Measurements from ENCODE around the gene PGF. TPM values are rescaled to one million over a fixed set of nuclear protein-coding genes. Genes with fewer than 3 reads are reported as not detected.

PGF gene
- total RNA-seq, 6 donors from 2014 or later, result 0.89 to 21.3 (median 5.0) TPM

DNA sequence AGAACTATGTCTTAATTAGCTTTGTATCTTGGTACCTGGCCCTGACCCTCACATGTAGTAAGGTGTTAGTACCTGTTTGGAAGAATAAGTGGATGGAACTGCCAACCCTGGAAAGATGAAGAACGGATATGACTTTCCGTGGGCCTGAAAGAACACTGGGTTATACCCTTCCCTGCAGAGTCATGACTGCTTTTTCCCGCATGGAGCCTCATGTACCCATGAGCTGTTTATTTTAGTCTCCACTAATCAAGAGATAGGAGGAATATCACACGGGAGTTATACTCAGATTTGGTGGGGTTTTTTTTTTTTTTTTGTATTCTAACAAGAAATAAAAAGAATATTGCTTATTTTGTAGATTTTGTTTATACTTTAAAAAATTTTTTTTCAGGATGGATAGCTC, 57.8 kb downstream of the PGF start:
- Histone ChIP-seq H3K4me1 (peaks cover 3 to 5% (median 4%) of the 10 kb centered on the region in 4 donors), H3K4me3 (no peak overlapping the region), H3K9me3 (no peaks in the 10 kb centered on the region), H3K36me3 (peaks cover 92 to 100% (median 97%) of the 10 kb centered on the region in 4 donors), H3K27ac (no peak overlapping the region), H3K27me3 (no peaks in the 10 kb centered on the region)
- ATAC-seq (ENCODE audit: low FRiP score in 2 of 2) (no peak), DNase-seq (no peak)
- TF ChIP-seq POLR2A (IDR thresholded peaks at IDR 0.05), result no peak
- no peak for TF ChIP-seq POLR2AphosphoS5 (IDR thresholded peaks at IDR 0.05)
- TF ChIP-seq EP300 (IDR thresholded peaks at IDR 0.05), result no peak
- TF ChIP-seq, protein P1, sequence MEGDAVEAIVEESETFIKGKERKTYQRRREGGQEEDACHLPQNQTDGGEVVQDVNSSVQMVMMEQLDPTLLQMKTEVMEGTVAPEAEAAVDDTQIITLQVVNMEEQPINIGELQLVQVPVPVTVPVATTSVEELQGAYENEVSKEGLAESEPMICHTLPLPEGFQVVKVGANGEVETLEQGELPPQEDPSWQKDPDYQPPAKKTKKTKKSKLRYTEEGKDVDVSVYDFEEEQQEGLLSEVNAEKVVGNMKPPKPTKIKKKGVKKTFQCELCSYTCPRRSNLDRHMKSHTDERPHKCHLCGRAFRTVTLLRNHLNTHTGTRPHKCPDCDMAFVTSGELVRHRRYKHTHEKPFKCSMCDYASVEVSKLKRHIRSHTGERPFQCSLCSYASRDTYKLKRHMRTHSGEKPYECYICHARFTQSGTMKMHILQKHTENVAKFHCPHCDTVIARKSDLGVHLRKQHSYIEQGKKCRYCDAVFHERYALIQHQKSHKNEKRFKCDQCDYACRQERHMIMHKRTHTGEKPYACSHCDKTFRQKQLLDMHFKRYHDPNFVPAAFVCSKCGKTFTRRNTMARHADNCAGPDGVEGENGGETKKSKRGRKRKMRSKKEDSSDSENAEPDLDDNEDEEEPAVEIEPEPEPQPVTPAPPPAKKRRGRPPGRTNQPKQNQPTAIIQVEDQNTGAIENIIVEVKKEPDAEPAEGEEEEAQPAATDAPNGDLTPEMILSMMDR (IDR thresholded peaks at IDR 0.05), result no peak
- 83 to 85% methylated on average over 4 of the region's 4 CpGs for WGBS, 2 donors

DNA sequence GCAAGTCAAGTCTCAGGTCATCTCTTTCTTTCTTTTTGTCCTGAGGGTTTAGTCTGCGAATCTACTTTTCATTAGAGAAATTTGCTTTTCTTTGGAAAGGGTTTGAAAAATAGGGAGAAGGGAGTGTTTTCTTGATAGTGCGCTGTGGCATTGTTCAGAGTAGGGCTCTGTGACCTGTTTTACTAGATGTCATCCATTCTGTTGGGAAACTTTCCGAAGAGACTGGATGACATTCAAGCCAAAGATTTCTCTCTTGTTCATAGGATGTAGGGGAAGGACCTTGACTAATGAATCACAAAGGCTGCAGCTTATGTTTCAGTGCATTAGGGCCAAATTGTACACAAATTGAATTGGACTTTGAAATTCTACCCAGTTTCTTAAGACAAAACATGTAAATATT, 59.0 kb downstream of the PGF start:
- ATAC-seq (ENCODE audit: low FRiP score in 2 of 2) (no peak), DNase-seq (no peak)
- 94 to 96% methylated on average over 3 of the region's 3 CpGs for WGBS, 2 donors
- Histone ChIP-seq H3K27me3 (no peaks in the 10 kb centered on the region), H3K4me1 (peaks cover 4 to 10% (median 4%) of the 10 kb centered on the region in 4 donors), H3K36me3 (peaks cover 81 to 100% (median 94%) of the 10 kb centered on the region in 4 donors), H3K27ac (no peak overlapping the region), H3K9me3 (no peaks in the 10 kb centered on the region), H3K4me3 (no peak overlapping the region)
- no peak for TF ChIP-seq EP300 (IDR thresholded peaks at IDR 0.05)
- no peak for TF ChIP-seq POLR2A (IDR thresholded peaks at IDR 0.05)
- TF ChIP-seq, protein P1 (IDR thresholded peaks at IDR 0.05), result no peak

DNA sequence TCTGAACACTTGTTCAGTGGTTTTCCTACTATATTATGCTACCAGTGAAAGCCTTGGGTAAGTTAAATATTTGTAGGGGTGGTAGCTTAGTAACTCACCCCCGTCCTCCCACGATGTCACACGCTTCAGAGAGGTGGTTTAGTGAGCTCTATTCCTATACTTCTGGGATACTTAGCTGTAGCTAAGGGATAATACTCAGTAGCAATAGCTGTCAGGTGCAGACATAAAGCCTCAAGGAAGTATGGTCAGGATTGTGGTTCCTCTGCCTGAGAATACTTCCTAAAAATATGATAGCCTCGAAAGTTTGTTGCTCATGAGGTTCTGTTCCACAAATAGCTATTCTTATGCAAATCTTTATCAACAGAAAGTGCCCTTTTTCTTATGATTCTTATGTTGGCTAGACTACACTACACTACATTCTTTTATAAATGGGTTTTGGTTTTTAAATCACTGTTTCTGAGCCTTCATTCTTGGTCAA, 61.7 kb downstream of the PGF start:
- 71% methylated on average over 2 to 4 of the region's 4 CpGs for WGBS, 2 donors
- no peaks in the 10 kb centered on the region for H3K9me3 ChIP-seq
- no peak overlapping the region for H3K27ac ChIP-seq
- ATAC-seq (ENCODE audit: low FRiP score in 2 of 2) (peak in 1 of 2 donors; percentile 38), DNase-seq (no peak)
- peaks cover 59 to 100% (median 85%) of the 10 kb centered on the region in 4 donors for H3K36me3 ChIP-seq
- no peaks in the 10 kb centered on the region for H3K27me3 ChIP-seq
- H3K4me3 ChIP-seq, result no peak overlapping the region
- no peak for TF ChIP-seq POLR2A (IDR thresholded peaks at IDR 0.05)
- peaks cover 4 to 11% (median 6%) of the 10 kb centered on the region in 4 donors for H3K4me1 ChIP-seq

DNA sequence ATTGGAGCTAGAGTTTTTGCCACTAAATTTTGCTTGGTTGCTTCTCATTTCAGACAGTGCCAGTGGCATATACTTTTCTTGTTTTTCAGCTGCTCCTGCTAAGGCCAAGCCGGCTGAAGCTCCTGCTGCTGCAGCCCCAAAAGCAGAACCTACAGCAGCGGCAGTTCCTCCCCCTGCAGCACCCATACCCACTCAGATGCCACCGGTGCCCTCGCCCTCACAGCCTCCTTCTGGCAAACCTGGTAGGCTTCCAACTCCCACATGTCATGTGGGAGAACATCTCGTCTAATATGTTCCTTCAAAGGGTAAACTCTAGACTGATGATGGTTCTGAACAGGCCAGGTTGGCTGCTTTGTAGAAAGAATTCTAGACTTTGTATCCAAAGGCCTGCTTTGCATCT, 62.7 kb downstream of the PGF start:
- WGBS, 2 donors, result 79 to 81% methylated on average over 5 of the region's 5 CpGs
- no peak for DNase-seq
- ATAC-seq (ENCODE audit: low FRiP score in 2 of 2), result no peak
- Histone ChIP-seq H3K9me3 (no peaks in the 10 kb centered on the region), H3K4me3 (no peak overlapping the region), H3K27ac (no peak overlapping the region), H3K27me3 (no peaks in the 10 kb centered on the region), H3K4me1 (peaks cover 4 to 16% (median 10%) of the 10 kb centered on the region in 4 donors), H3K36me3 (peaks cover 50 to 94% (median 77%) of the 10 kb centered on the region in 4 donors)
- TF ChIP-seq EP300 (IDR thresholded peaks at IDR 0.05) (no peak), POLR2AphosphoS5 (IDR thresholded peaks at IDR 0.05) (no peak), POLR2A (IDR thresholded peaks at IDR 0.05) (no peak)
- TF ChIP-seq, protein P1 (IDR thresholded peaks at IDR 0.05), result no peak

DNA sequence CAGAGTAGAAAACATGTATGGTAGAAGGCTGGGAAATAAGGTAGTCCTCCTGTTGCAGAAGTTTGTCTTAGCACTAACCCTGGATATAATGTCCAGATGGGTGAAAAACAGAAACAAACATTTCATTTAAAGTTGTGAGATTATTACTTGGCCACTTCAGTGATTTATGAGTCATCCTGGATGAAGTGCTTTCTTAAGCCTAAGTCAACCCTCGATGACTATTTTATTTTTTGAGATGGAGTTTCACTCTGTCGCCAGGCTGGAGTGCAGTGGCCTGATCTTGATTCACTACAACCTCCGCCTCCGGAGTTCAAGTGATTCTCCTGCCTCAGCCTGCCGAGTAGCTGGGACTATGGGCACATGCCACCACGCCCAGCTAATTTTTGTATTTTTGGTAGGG, 63.5 kb downstream of the PGF start:
- no peaks in the 10 kb centered on the region for H3K27me3 ChIP-seq
- no peaks in the 10 kb centered on the region for H3K9me3 ChIP-seq
- DNase-seq (peak in 1 of 2 donors; percentile 70), ATAC-seq (ENCODE audit: low FRiP score in 2 of 2) (peak in 1 of 2 donors; percentile 43)
- peaks cover 43 to 85% (median 69%) of the 10 kb centered on the region in 4 donors for H3K36me3 ChIP-seq
- H3K27ac ChIP-seq, result no peak overlapping the region
- H3K4me1 ChIP-seq, result peaks cover 8 to 18% (median 10%) of the 10 kb centered on the region in 4 donors
- no peak for TF ChIP-seq POLR2AphosphoS5 (IDR thresholded peaks at IDR 0.05)
- TF ChIP-seq POLR2A (IDR thresholded peaks at IDR 0.05), result no peak
- no peak for TF ChIP-seq EP300 (IDR thresholded peaks at IDR 0.05)
- TF ChIP-seq, protein P1 (IDR thresholded peaks at IDR 0.05), result no peak
- WGBS, 2 donors, result 65 to 80% methylated on average over 4 to 6 of the region's 6 CpGs
- no peak overlapping the region for H3K4me3 ChIP-seq

Other genes starting within 250 kb of the PGF start
- 10 to 100 TPM; 13.5 to 44.0 (median 28.9) TPM for gene AREL1, start 242.5 kb downstream of the PGF start, total RNA-seq
- 10 to 100 TPM; 11.5 to 40.4 (median 30.0) TPM for gene FCF1, start 242.5 kb downstream of the PGF start, total RNA-seq
- gene YLPM1, start 192.3 kb downstream of the PGF start, total RNA-seq, result 10 to 100 TPM; 38.8 to 85.9 (median 45.6) TPM
- under 1 TPM in 2 of 6 donors, not detected in 4; 0.07 to 0.11 TPM for gene PROX2, start 79.5 kb downstream of the PGF start, total RNA-seq
- gene DLST, start 73.7 kb downstream of the PGF start, total RNA-seq, result 10 to 100 TPM; 81.0 to 95.3 (median 83.1) TPM
- gene RPS6KL1, start 32.3 kb downstream of the PGF start, total RNA-seq, result 10 to 100 TPM in 2 of 6 donors, 1 to 10 TPM in 4; 3.4 to 29.3 (median 7.3) TPM
- 10 to 100 TPM; 22.2 to 40.7 (median 32.5) TPM for gene EIF2B2, start 47.3 kb upstream of the PGF start, total RNA-seq
- gene MLH3, start 95.9 kb upstream of the PGF start, total RNA-seq, result 10 to 100 TPM; 15.9 to 87.0 (median 24.5) TPM
- gene ACYP1, start 108.4 kb upstream of the PGF start, total RNA-seq, result 10 to 100 TPM in 5 of 6 donors, 1 to 10 TPM in 1; 7.9 to 46.1 (median 13.7) TPM
- 10 to 100 TPM in 3 of 6 donors, 1 to 10 TPM in 3; 3.2 to 21.0 (median 9.7) TPM for gene ZC2HC1C, start 114.0 kb upstream of the PGF start, total RNA-seq
- gene NEK9, start 171.5 kb upstream of the PGF start, total RNA-seq, result 10 to 100 TPM; 37.5 to 96.4 (median 78.9) TPM
- 100 to 1,000 TPM in 4 of 6 donors, 10 to 100 TPM in 2; 72.3 to 314 (median 186) TPM for gene TMED10, start 221.0 kb upstream of the PGF start, total RNA-seq

Data from upper lobe of left lung (tissue), 6 donors.